ENCODE results near the gene PIK3R3. TPM values are rescaled to one million over a fixed set of nuclear protein-coding genes. Genes with fewer than 3 reads are reported as not detected.

PIK3R3 gene
- total RNA-seq, result 5.5 TPM

DNA sequence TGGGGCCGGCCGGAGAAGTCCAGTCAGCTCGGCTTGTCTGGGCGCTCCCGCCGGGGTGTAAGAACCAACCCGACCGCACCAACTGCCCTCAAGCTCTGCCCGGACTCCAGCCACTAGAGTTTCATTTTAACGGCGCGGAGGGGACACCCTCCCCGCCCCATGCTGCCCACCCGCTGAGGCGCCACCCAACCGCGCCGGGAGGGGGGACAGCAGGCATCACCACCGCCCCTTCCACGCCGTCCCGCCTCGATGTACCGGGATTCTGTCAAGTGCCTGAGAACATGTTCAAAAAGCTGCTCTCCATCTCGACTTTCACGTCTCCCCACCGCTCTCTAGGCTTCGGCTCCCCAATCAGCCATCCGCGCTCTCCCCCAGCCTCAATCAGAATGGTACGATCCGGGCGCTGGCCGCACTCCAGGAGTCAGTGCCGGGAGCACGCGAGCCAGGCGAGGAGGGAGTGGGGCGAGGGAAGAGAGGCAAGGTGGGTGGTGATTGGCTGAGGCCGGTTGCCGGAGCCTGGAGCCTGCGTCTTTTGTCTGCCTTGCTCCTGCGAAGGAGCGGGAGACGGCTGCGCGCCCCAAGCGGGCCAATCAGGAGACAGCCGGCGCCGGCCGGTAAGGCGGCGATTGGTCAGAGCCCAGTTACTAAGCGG is at the start of gene PIK3R3:
TSS of gene PIK3R3 (minus strand) at position 101 of the 652 bp plus-strand sequence. CDS start 677 bp downstream, outside the sequence.
- peak; percentile 99 for ATAC-seq

DNA sequence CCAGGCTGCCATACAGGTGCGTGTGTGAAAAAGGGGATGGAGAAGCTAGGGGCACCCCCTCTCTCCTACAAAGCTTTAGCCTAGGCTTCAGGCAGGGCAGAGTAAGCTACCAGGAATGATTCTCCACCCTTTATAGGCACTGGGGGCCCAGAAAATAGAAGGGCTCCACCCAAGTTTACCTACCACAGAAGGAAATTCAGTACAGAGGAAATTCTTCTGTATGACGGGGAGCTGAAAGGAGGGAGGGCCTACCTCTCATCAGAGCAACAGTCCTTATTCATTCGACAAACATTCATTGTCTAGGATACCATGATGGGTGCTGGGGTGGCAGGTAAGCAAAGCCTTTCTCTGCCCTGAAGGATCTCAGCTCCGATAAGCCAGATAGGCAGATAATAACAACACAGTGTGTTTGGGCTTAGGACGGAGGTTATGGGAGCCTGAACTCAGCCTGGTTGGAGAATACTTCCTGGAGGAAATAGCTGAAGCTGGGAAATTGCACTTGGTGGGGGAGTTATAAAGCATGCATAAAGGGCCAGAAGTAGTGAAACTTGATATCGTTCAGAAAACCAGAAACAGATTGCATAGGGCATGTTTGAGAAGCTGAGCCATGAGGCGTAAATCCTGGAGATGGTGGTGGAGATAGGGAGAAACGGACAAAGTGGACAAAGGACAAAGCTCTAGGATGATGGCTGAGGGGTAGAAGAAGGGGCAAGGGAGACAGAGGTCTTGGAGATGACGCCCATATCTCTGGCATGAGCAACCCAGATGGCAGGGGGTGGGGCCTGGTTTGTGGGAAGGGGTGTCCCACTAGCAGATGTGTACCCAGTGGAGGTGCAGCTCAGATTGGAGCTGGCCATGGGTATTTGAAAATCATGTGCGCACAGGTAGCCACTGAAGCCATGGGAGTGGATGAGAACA is 49.2 kb upstream of the PIK3R3 start:
- ATAC-seq, result no peak

DNA sequence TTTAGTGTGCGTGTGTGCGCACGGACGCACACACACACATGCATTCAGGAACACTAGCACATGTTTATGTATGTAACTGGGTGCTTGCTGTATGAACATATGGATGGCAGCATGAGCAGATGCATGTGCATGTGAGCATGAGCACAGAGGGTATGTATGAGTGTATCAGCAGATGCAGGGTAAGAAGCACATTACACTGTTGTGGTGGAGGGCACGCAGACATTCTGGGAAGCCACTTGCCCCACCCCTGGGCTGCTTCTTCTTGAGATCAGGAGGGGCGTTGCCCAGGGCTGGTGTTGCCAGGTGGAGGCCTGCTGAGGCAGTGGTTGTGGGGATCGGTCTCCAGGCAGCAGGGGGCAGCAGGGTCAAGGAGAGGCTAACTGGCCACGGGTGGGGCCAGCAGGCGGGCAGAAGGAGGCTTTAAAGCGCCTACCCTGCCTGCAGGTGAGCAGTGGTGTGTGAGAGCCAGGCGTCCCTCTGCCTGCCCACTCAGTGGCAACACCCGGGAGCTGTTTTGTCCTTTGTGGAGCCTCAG is 47.7 kb upstream of the PIK3R3 start:
- peak; percentile 46 for ATAC-seq

DNA sequence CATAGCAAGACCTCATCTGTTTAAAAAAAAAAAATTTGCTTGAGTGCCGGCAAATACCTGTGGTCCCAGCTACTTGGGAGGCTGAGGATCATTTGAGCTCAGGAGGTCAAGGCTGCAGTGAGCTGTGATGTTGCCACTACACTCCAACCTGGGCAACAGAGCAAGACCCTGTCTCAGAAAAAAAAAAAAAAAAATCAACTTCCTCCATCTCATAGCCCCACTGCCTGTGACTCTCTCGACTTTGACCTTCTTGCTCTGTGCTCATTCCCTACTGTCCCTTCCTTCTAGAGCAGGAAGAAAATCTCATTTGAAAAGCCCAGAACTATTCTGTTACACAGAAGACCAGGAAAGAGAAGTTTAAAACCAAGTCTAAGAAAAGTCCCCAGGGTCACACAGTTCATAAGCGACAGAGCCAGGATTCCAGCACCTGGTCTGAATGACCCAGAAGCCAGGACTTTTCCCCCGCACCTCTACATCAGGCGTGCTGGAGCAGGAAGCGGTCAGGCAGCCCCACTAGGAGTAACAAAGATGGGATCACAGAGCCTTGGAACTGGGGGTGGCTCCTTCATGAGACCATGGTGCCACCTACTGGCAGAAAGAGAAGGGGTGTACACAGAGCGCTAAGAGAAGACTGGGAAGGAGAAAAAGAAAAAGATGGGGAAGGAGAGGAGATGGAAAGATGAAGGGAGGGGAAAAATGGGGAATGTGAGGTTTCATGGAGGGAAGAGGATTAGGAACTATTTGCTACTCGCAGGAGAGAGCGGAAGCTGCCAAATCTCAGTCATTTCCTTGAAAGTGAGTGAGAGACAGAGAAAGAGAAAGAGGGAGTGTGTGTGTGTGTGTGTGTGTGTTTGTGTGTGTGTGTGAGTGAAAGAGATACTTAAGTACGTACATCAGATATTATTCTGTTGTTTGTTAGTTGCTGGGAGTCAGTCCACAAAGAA is 47.0 kb upstream of the PIK3R3 start:
- peak; percentile 62 for ATAC-seq

DNA sequence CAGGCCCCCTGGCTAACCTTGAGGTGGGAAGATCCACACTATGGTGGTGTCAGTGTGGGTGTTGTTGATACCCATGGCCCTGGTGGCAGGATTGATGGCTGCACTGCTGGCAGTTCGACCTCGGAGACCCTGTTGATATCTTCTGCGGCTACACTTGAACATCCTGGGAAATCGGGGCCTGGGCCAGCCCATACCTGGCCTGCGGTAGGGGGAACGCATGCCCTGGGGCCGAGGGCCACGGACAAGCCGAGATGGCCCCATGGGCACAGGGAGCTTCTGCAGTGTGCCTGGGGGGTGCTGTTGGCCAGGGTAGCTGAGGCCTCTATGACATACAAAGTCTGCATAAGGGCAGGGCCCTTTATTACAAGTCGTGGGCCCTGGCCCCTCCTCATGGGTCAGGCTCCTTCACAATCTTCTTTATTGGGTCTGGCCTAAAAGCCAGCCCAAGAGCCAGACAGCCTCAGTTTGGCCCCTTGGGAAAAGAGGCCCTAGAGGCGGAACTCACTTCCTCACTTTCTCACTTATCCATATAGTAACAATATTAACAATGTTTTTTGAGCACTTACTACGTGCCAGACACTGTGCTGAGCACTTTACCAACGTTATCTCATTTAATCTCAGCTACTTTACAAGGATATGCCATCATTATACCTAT is 43.9 kb upstream of the PIK3R3 start, which contains the start of gene P3R3URF:
TSS of gene P3R3URF (minus strand) at position 278 of the 655 bp plus-strand sequence. CDS start at position 261, 17 bp downstream.
- ATAC-seq, result no peak

DNA sequence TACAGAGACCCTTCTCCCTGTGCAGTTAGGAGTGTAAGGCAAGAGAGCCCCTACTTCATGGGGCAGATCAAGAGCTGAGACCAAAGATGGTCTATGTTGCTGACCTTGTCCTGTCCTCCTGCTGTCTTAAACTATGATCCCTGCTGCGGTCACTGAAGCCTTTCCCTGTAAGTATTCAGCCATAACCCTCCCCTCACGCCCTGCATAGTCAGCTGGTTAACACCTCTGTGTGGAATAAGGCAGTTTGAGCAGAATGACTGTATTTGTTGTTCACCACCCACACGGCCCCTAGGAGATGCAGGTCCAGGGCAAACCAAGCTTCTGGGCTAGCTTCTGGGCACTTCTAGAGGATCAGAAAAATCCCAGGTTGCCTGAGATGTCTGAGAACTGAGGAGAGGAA is 42.8 kb upstream of the PIK3R3 start:
- no peak for ATAC-seq

DNA sequence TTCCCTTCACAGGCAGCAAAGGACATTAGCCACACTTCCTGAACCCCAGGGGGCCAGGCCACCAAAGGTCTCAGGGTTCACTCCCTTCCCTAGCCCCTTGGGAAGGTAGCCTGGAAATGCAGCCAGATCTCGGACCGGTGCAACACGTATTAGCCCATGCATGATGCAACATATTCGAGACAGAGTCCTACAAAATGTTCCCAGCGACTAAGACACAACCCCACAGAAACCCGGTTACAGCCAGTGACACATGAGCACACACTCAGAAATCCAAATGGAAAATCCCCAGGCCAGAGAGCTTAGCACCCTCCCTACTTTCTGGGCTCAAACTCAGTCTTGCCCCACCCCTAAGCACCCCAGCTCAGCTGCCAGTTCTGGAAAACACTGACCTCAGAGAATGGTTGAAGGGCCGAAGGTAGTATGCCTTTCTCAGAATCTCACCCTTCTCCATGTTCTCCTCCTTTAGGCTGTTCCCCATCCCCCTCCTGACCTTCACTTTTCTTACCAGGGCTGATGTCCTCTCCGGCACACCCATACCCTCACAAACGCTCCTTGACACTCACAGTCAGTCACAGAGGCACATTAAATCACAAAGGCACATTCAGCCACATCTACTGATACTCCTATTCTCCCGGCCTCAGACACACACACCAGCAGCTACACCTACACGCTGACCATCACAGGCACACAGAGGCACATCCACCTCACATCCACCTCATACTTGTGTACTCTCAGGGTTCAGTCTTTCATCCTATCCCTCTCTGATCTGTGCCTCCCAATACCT is 42.2 kb upstream of the PIK3R3 start, which contains the start of gene TSPAN1:
TSS of gene TSPAN1 (plus strand) at position 640 of the 784 bp plus-strand sequence. CDS start 6,021 bp downstream, outside the sequence.
- peak; percentile 60 for ATAC-seq

DNA sequence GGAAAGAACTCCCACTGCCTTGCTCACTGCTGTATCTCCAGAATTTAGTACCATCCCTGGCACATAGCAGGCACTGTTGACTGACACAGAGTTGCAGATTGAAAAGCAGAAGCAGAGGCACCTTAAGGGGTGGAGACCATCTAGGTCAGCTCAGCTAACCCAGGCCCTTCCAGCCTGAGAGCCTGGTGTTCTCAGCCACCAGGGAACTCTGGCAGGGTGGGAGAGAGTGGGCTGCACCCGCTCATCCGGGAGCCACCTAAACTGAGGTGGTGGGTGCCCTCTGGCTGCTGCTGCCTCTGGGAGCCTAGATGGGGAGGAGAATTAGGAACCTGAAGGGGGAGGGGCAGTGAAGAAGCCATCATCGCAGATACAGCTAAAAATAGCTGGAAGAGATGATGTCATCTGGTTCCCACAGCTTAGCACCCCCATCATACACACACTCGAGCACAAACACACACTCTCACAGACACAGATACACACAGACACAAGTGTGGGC is 41.0 kb upstream of the PIK3R3 start:
- ATAC-seq, result no peak

DNA sequence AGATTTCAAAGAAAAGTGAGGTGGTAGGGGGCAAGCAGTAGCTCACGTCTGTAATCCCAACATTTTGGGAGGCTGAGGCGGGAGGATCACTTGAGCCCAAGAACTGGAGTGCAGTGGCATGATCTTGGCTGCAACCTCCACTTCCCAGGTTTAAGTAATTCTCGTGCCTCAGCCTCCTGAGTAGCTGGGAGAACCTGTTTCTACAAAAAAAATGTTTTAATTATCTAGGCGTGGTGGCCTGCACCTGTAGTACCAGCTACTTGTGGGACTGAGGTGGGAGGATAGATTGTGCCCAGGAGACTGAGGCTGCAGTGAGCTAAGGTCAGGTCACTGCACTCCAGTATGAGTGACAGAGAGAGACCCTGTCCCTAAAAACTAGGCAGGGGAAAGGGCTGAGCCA is 39.9 kb upstream of the PIK3R3 start:
- ATAC-seq, result no peak

DNA sequence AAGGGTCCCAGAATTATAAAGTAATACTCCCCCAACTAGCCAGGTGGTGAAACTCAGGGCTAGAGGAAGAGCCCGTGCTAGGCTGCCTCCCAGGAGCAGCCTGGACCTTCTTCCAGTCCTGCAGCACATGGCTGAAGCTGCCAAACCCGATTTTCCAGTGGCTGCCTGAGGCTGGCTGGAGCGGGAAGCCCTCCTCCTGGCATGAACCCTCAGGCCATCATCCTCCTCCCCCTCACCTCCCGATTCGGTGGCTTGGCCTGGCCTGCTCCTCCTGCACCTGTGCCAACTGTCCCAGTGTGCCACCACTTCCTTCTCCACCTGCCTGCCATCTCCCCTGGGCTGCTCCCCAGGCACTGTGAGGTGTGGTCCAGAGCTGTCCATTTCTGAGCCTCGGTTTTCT is 39.4 kb upstream of the PIK3R3 start:
- peak; percentile 66 for ATAC-seq

DNA sequence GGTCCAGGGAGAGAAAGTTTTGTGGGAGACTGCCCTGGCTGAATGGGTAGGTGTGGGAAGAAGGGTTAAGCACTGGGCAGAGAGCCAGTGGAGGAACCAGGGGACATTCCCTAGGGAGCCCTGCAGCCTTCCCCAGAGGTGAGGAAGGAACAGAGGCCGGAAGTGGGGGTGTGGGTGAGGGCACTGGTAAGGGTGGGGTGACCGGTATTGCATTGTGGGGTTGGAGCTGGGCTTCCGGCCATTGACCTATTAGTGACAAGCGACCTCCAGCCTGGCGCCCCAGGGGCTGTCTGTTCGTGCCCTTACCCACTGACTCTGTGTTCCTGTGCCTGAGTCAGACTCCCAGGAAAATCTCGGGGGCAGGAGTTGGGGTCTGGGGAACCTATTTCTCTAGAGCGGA is 38.9 kb upstream of the PIK3R3 start:
- ATAC-seq, result peak; percentile 29

DNA sequence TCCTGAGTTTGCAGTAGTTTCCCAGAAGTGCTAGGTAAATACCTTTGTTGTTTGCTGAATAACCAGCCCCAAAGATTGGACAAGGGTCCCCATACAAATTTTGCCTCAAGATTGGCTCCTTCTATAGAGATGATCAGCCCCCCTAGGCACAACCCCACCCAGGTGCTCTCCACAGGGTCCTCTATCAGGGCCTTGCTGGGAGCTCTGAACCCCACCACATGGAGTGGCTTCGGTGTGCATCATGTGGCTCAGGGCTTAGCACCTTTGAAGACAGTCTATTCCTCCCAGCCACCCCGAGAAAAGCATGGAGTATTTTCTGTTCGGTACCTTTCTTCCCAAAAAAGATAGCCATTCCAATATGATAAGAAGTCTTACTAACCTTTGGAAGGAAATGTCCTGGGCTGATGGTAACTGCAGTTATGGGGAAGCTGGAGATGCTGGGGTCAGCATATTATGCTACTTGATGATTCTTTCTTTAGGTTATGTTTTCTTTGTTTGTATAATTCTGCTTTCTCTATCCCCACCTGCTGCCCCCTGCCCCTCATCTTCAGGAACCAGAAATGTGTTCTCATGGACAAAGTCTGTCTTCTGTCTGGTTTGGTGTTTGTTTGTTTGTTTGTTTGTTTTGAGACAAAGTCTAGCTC is 37.5 kb upstream of the PIK3R3 start:
- no peak for ATAC-seq

DNA sequence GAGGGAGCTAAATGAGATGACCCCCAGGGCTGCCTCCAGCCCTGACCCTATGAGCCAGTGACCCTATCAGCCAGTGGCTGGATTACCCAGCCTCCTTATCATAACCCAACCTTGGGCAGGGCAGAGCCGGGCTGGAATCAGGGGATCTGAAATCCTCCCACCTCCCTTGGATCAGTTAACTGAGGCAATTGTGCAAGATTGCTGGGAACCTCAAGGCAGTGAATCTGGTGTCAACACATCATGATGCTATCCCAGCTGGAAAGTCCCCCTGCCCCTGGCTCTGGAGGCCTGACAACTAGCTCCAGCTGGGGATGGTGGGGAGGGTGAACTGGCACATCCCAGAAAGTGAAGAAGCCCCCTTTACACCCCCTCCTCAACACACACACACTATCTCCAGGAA is 36.0 kb upstream of the PIK3R3 start:
- no peak for ATAC-seq

DNA sequence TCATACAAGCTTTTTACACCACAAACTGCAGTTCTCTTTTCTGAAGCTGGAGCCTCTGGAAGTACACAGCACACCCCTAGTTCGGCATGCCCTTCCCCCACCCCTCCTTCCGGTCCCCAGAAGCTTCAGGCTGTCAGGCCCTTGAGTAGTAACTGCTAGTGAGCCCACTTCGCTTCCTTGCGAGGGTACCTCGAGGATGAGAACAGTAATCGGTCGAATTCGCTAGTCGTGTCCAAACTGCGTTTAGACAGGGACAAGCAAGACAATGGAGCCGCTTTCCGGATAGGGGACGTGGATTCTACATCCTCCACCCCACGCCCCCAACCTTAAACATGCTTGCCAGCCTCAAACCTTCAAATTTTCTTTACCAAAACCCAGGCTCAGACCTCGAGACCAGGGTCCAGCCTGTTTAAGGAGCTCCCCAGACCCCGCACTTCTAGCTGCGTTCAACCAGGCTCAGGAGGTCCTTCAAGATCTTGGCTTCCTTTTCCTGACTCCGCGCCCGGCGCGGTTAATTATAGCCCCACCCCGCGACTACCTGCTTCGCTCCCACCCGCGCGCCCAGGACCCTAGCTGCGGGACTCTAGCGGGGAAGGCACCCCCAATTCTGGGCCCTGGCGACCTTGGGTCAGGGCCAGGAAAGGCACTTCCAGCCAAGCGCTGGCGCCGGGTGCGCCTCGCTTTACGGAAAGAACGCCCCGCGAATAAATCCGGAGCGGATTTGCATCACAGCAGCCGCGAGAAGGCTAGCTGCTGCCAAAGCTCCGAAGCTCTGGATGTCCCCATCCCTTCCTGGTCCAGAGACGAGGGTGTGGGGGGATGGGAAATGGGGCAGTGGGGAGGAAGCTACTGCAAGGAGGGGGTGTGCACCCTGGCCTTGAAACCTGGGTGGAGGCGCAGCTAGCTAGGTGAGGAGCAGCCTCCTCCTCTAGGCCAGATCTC is 34.4 kb upstream of the PIK3R3 start:
- peak; percentile 27 for ATAC-seq

DNA sequence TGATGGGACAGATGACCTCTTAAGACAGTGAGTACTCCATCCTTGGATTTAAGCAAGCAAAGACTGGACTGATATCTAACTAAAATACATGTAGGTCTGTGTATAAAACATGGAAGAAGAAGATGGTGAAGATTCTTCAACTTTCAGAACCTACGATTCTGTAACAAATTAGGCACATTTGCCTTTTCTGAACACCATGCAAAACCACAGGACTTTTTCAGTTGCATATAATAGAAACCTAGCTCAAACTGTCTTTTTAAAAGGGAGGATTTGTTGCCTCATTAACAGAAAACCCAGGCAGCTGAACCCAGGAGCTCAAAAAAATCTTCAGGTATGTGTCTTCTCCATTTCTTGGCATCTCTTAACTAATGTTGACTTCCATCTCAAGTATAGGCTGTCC is 27.8 kb upstream of the PIK3R3 start:
- ATAC-seq, result no peak

DNA sequence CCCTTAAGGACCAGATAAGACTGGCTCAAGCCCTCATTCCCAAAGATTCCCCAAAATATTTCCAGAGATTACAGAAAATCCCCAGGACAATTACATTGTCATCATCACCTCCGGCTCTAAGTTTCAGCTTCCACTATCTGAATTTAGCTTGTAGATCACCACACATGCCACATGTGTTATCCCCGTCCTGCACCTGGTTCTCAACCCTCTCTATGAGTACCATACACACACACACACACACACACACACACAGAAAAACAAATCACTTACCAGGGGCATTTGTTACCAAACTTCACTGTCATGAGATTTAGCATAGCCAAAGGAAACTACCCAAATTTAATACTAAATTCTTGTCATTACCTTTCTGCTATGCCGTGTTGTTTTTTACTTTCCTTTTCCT is 27.1 kb upstream of the PIK3R3 start:
- no peak for ATAC-seq

DNA sequence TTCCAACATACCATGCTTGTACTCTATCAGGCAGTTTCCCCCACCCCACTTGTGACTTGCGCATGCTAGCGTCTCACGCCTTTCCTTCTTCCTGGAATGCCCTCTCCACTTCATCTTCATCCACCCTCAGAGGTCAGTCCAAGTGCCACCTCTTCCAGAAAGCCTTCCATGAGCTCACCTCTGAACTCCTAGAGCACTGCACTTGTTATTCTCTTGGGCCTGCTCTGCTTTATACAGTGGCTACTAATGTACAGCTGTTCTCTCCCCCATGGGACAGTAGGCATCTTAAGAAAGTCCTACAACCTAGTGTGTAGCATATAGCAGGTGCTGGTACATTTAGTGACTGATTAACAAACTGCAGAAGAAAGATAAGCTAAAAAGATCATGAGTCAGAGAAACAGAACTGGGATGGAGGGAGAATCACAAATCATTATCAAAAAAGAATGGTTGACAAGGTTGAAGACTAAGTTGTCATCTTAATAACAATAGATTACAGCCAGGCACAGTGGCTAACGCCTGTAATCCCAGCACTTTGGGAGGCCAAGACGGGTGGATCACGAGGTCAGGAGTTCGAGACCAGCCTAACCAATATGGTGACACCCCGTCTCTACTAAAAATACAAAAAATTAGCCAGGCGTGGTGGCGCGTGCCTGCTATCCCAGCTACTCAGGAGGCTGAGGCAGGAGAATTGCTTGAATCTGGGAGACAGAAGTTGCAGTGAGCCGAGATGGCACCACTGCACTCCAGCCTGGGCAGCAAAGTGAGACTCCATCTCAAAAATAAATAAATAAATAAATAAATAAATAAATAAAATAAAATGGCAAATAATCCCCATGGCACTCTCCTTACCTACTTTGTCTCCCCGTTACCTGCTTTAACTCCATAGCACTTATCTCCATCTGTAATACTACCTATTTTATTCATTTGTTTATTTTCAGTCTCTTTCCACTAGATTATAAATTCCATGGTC is 26.2 kb upstream of the PIK3R3 start:
- no peak for ATAC-seq

DNA sequence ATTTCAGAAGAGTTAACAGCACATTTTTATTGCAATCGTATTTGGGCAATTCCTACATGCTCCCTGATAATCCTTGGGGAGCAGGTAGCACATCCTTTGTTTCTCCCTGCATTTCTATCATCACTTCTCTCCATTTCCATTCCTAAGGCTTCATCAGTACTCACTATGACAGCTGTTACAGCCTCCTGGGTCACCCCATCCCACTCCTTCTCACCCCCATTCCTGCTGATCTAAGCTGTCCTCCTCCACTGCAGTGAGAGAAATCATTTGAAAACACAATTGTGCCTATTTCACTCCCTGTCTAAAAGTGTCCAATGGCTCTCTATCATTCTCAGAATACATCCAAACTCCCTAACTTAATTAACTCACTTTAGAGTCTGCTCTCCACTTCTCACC is 25.5 kb upstream of the PIK3R3 start:
- ATAC-seq, result no peak

All from esophagus mucosa (tissue), 1 donor.